Common myeloid progenitor, CD34-positive (primary cell): Measurements from ENCODE around the gene GIPC1.

Experiments used
- CTCF ChIA-PET: fragments of 350-600 bp; sonication (Branson Sonifier 250); formaldehyde crosslinking; loops from one replicate; lab custom pipeline; 2021; ENCODE audit warnings: antibody characterized with exemption; lab: Charles Lee
- POLR2A ChIA-PET: fragments of 350-600 bp; sonication (Branson Sonifier 250); formaldehyde crosslinking; loops from one replicate; lab custom pipeline; 2021; ENCODE audit warnings: antibody characterized with exemption; lab: Charles Lee
- DNase-seq, 3 donors: peaks; one replicate each; pipeline versions ENCODE4 v3.0.0 to v3.0.0-alpha.2; 2013
- H3K27ac ChIP-seq, 2 experiments: 1 replicate in 1 of 2; 2 replicates in 1 of 2; pipeline ENCODE4 v1.7.0; 2013; ENCODE audit warnings: inconsistent platforms in 2 of 2, low read length in 2 of 2, mild to moderate bottlenecking in 2 of 2, low read depth in 1 of 2, moderate library complexity in 1 of 2; ENCODE audit not compliant: severe bottlenecking in 2 of 2, insufficient read depth in 1 of 2, poor library complexity in 1 of 2
- H3K27me3 ChIP-seq, 5 experiments: replicated peaks in 2 of 5; 1 replicate in 3 of 5; 2 replicates in 2 of 5; pipeline versions ENCODE4 v1.6.1 to v1.7.0; 2013; ENCODE audit warnings: low read length in 4 of 5, mild to moderate bottlenecking in 2 of 5, moderate library complexity in 2 of 5, inconsistent platforms in 1 of 5; ENCODE audit not compliant: insufficient read depth in 5 of 5, control insufficient read depth in 4 of 5
- H3K36me3 ChIP-seq, 4 experiments: 1 replicate in 2 of 4; 2 replicates in 2 of 4; pipeline versions ENCODE4 v1.6.1 to v1.7.0; 2013; ENCODE audit warnings: low read length in 3 of 4, control low read depth in 1 of 4, mild to moderate bottlenecking in 1 of 4; ENCODE audit not compliant: control insufficient read depth in 4 of 4, insufficient read depth in 4 of 4
- H3K4me1 ChIP-seq, 4 experiments: 1 replicate in 3 of 4; 2 replicates in 1 of 4; pipeline versions ENCODE4 v1.6.1 to v1.7.1; 2013; ENCODE audit warnings: low read length in 3 of 4, mild to moderate bottlenecking in 3 of 4, control low read depth in 1 of 4, inconsistent platforms in 1 of 4, moderate library complexity in 1 of 4; ENCODE audit not compliant: control insufficient read depth in 4 of 4, insufficient read depth in 4 of 4; ENCODE audit errors: control extremely low read depth in 1 of 4
- H3K4me3 ChIP-seq, 7 experiments: 1 replicate in 4 of 7; 2 replicates in 3 of 7; pipeline versions ENCODE4 v1.5.1 to v1.7.0; 2013; ENCODE audit warnings: mild to moderate bottlenecking in 7 of 7, low read length in 6 of 7, moderate library complexity in 6 of 7, inconsistent platforms in 2 of 7, low read depth in 2 of 7, control low read depth in 1 of 7; ENCODE audit not compliant: insufficient read depth in 4 of 7, control insufficient read depth in 1 of 7; ENCODE audit errors: extremely low read depth in 1 of 7
- H3K9me3 ChIP-seq, 5 experiments: 1 replicate in 4 of 5; 2 replicates in 1 of 5; pipeline versions ENCODE4 v1.6.1 to v1.7.1; 2013; ENCODE audit warnings: low read length in 4 of 5, mild to moderate bottlenecking in 2 of 5, inconsistent platforms in 1 of 5, low read depth in 1 of 5, moderate library complexity in 1 of 5; ENCODE audit not compliant: control insufficient read depth in 4 of 5, insufficient read depth in 2 of 5; ENCODE audit errors: control extremely low read depth in 1 of 5
- whole genome bisulfite sequencing: methylation state at CpG from one replicate; pipeline ENCODE4 v1.1.5; 2013; ENCODE audit not compliant: insufficient coverage; 5-methylcytosine and 5-hydroxymethylcytosine counted together

The GIPC1 gene

DNA sequence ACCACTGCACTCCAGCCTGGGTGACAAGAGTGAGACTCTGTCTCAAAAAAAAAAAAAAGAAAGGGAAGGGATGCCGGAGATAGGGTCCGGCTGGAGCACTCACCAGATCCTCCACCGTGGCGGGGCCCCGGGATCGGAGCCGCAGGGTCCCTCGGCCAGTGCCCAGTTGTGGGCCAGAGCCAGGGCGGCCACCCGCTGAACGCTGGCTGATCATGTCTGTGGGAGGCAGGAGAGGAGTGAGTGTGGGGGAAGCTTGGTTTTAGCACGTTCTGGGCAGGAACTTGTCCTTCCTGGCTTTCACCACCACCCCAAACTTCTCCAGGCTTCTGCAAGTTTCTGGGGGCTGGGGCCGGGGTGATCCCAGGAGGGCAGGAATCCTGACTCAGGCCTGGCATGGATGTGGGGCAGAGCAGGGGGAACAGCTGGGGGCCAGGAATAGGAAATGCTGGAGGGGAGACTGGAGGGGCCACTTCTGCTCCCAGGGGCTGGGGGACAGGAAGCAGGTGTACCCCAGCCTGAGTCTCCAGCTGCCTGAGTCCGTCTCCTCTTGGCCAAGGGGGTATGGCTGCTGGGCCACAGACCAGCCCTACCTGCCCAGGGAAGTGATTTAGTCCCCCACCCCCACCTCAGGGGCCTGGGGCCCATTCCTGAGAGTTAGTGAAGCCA lies 16.5 kb downstream of the GIPC1 start:
- CTCF ChIA-PET: interaction anchor here (0.8 to 6.2 kb wide), 18 partner anchors 8 to 342 kb away, joined by 3 to 50 read pairs (median 5); partner anchors contain the start of genes DDX39A, GIPC1 and PKN1
- Histone ChIP-seq H3K27ac (no peak overlapping the region), H3K9me3 (no peaks in the 10 kb centered on the region), H3K4me1 (peaks cover 0 to 40% (median 34%) of the 10 kb centered on the region in 4 experiments), H3K27me3 (peaks cover 0 to 14% (median 6%) of the 10 kb centered on the region in 5 experiments), H3K36me3 (peaks cover 0 to 15% (median 9%) of the 10 kb centered on the region in 4 experiments), H3K4me3 (peak overlapping the region in 2 of 7 experiments; percentile 11 to 19)
- 42% methylated on average over 4 of the region's 14 CpGs for WGBS
- POLR2A ChIA-PET: interaction anchor here (0.6 to 1.4 kb wide), 3 partner anchors 12 to 330 kb away, joined by 3 to 11 read pairs (median 3); partner anchors contain the start of gene DNAJB1
- peak in 2 of 3 donors; percentile 35 to 37 for DNase-seq

DNA sequence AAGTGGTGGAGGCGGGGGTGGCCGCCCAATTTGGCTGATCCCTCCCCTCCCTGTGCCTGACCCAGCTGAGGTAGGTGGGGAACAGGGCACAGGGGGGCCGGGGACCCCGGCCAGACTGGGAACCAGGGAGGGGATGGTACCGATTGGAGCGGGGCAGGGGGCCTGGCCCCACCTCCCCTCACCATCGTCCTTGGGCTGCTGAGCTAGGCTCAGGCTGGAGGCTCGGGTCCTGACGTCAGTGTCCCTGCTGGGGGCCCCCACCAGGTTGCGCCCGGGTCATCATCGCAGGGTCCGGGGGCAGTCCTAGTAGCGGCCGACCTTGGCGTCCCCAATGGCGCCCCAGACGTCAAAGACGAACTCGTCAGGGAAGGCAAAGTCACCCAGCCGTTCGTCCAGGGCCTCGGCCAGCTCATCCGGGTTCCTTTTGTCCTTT lies 17.8 kb downstream of the GIPC1 start:
- CTCF ChIA-PET: interaction anchor here (0.7 to 6.2 kb wide), 8 partner anchors 9 to 598 kb away, joined by 3 to 50 read pairs (median 6); partner anchors contain the start of genes DDX39A and PKN1
- POLR2A ChIA-PET: no interaction called here
- Histone ChIP-seq H3K4me1 (peaks cover 0 to 45% (median 42%) of the 10 kb centered on the region in 4 experiments), H3K36me3 (peaks cover 0 to 15% (median 9%) of the 10 kb centered on the region in 4 experiments), H3K4me3 (no peak overlapping the region), H3K27me3 (peaks cover 0 to 27% (median 6%) of the 10 kb centered on the region in 5 experiments), H3K27ac (no peak overlapping the region), H3K9me3 (no peaks in the 10 kb centered on the region)
- 96% methylated on average over 23 of the region's 24 CpGs for WGBS
- DNase-seq: no peak

GRCh38 chr19:14477418-14478112 lies 18.4 kb downstream of the GIPC1 start:
- CTCF ChIA-PET: interaction anchor here (1.3 to 4.8 kb wide), 5 partner anchors 8 to 122 kb away, joined by 3 to 50 read pairs (median 5); no protein-coding TSS in a partner anchor
- WGBS: 100% methylated on average over 1 of the region's 10 CpGs
- no peak overlapping the region for H3K27ac ChIP-seq
- no peak overlapping the region for H3K4me3 ChIP-seq
- H3K36me3 ChIP-seq: peaks cover 0 to 15% (median 8%) of the 10 kb centered on the region in 4 experiments
- DNase-seq: no peak
- H3K27me3 ChIP-seq: peaks cover 0 to 33% (median 7%) of the 10 kb centered on the region in 5 experiments
- no peaks in the 10 kb centered on the region for H3K9me3 ChIP-seq
- POLR2A ChIA-PET: no interaction called here
- peaks cover 0 to 51% (median 47%) of the 10 kb centered on the region in 4 experiments for H3K4me1 ChIP-seq

GRCh38 chr19:14476673-14477401 lies 19.1 kb downstream of the GIPC1 start:
- peak in 2 of 3 donors; percentile 42 to 50 for DNase-seq
- H3K36me3 ChIP-seq: peaks cover 0 to 15% (median 7%) of the 10 kb centered on the region in 4 experiments
- no peak overlapping the region for H3K27ac ChIP-seq
- H3K4me3 ChIP-seq: no peak overlapping the region
- POLR2A ChIA-PET: no interaction called here
- CTCF ChIA-PET: interaction anchor here (1.8 kb wide), 1 partner anchor 33 kb away, joined by 5 read pairs; no protein-coding TSS in a partner anchor
- H3K27me3 ChIP-seq: peaks cover 0 to 37% (median 7%) of the 10 kb centered on the region in 5 experiments
- WGBS: 86% methylated on average over 25 of the region's 26 CpGs
- peaks cover 0 to 58% (median 54%) of the 10 kb centered on the region in 4 experiments for H3K4me1 ChIP-seq
- no peaks in the 10 kb centered on the region for H3K9me3 ChIP-seq

DNA sequence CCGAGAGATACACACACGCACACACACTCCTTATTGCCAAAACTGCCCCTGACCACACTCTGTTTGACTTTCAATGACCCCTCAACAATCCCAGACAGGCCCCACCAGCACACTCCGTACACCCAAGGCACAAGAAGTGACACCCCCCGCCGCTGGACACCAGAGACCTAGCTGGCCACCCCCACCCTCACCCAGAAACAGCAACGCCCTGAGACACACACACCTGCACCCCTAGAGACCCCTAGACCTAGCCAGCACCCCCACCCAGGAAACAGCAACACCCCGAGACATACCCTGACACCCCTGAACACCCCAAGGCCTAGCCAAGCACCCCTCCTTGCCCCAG lies 19.6 kb downstream of the GIPC1 start:
- H3K9me3 ChIP-seq: no peaks in the 10 kb centered on the region
- H3K4me1 ChIP-seq: peaks cover 0 to 60% (median 55%) of the 10 kb centered on the region in 4 experiments
- DNase-seq: no peak
- H3K36me3 ChIP-seq: peaks cover 0 to 17% (median 7%) of the 10 kb centered on the region in 4 experiments
- H3K4me3 ChIP-seq: no peak overlapping the region
- WGBS: 80% methylated on average over 1 of the region's 7 CpGs
- H3K27ac ChIP-seq: no peak overlapping the region
- peaks cover 0 to 37% (median 7%) of the 10 kb centered on the region in 5 experiments for H3K27me3 ChIP-seq
- CTCF ChIA-PET: interaction anchor here (2.1 kb wide), 1 partner anchor 9 kb away, joined by 6 read pairs; no protein-coding TSS in a partner anchor
- POLR2A ChIA-PET: no interaction called here

GRCh38 chr19:14475251-14476073 lies 20.5 kb downstream of the GIPC1 start, which contains the start of gene PTGER1:
Gene PTGER1 (minus strand): TSS chr19:14475354. CDS start chr19:14474320, 1,034 bp downstream.
- Histone ChIP-seq H3K9me3 (no peaks in the 10 kb centered on the region), H3K4me3 (peak within 1 kb of the TSS in 5 of 7 experiments; percentile 6 to 58 (median 28)), H3K36me3 (peaks cover 0 to 23% (median 10%) of the 10 kb centered on the region in 4 experiments), H3K4me1 (peaks cover 0 to 56% (median 51%) of the 10 kb centered on the region in 4 experiments), H3K27ac (no peak within 1 kb of the TSS), H3K27me3 (peaks cover 0 to 37% (median 7%) of the 10 kb centered on the region in 5 experiments)
- peak; percentile 39 to 51 (median 42) for DNase-seq
- POLR2A ChIA-PET: no interaction called here
- WGBS: 13% methylated on average over 16 of the region's 33 CpGs
- CTCF ChIA-PET: interaction anchor here (0.7 to 2.1 kb wide), 5 partner anchors 10 to 55 kb away, joined by 3 to 6 read pairs (median 4); no protein-coding TSS in a partner anchor
